ENCODE measurements around the gene CELSR1. TPM values are rescaled to one million over a fixed set of nuclear protein-coding genes. Genes with fewer than 3 reads are reported as not detected.

The CELSR1 gene
- total and polyA plus RNA-seq, 7 experiments from 2014 or later, result 0.36 to 4.7 (median 0.97) TPM

- POLR2A ChIA-PET, result no interaction called here
- Mint-ChIP-seq H3K9me3 (no peaks in the 10 kb centered on the region), H3K27ac (no peak overlapping the region), H3K4me3 (no peak overlapping the region), H3K27me3 (peaks cover 0 to 11% (median 0%) of the 10 kb centered on the region in 5 donors), H3K4me1 (no peaks in the 10 kb centered on the region), H3K36me3 (no peaks in the 10 kb centered on the region)
- Histone ChIP-seq H3K9me3 (ENCODE audit: control insufficient read depth in 2 of 3, low read length in 3 of 3) (no peaks in the 10 kb centered on the region), H3K4me1 (ENCODE audit: control insufficient read depth in 2 of 2, insufficient read depth in 2 of 2, low read length in 2 of 2) (no peaks in the 10 kb centered on the region), H3K27me3 (ENCODE audit: control insufficient read depth in 2 of 2, insufficient read depth in 2 of 2, low read length in 2 of 2) (no peaks in the 10 kb centered on the region), H3K4me3 (ENCODE audit: low read length) (no peak overlapping the region), H3K36me3 (ENCODE audit: control insufficient read depth in 2 of 3, insufficient read depth in 3 of 3, low read length in 3 of 3) (no peaks in the 10 kb centered on the region), H3K27ac (ENCODE audit: low read depth, low read length) (no peak overlapping the region)
- DNase-seq, result no peak
- no peak for ATAC-seq
- CTCF ChIA-PET, result no interaction called here
- intact Hi-C loops (cut with micrococcal nuclease), result no loop called here
Observed at GRCh38 chr22:46462726-46463371, 74.6 kb downstream of the CELSR1 start.

DNA sequence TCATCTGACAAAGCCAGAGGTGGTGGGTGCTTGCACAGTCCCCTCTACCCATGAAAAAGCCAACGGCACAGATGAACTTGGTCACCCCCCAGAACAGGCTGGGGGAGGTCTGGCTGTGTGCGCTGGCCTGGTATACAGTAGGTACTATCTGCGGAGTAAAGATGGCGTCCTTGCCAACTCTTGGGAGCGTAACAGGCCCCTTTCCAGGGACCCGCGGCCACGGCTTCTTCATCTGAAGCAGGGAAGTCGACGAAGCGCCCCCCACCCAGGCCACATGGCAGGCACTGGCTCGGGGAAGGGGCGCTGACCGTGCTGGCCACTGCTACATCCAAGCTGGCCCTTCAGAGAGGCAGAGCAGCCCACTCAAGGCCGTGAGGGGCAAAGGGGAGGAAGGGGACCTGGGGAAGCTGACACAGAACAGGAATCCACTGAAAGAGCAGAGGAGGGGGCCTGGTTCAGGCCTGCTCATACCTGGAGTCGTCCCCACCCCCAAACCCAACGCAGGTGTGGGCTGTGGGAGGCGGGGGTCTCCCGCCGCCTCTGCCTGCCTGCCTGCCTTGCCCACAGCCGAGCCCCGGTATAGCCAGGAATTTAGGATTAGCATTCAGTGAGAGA is 75.7 kb downstream of the CELSR1 start:
- H3K4me1 ChIP-seq (ENCODE audit: control insufficient read depth in 2 of 2, insufficient read depth in 2 of 2, low read length in 2 of 2), result no peaks in the 10 kb centered on the region
- no peaks in the 10 kb centered on the region for H3K36me3 ChIP-seq (ENCODE audit: control insufficient read depth in 2 of 3, insufficient read depth in 3 of 3, low read length in 3 of 3)
- H3K4me1 Mint-ChIP-seq, result peaks cover 0 to 1% (median 0%) of the 10 kb centered on the region in 7 donors
- no peak overlapping the region for H3K27ac Mint-ChIP-seq
- H3K9me3 Mint-ChIP-seq, result no peaks in the 10 kb centered on the region
- no peak for DNase-seq
- H3K36me3 Mint-ChIP-seq, result no peaks in the 10 kb centered on the region
- no peaks in the 10 kb centered on the region for H3K27me3 ChIP-seq (ENCODE audit: control insufficient read depth in 2 of 2, insufficient read depth in 2 of 2, low read length in 2 of 2)
- no peak for ATAC-seq
- intact Hi-C loops (cut with micrococcal nuclease), result no loop called here
- POLR2A ChIA-PET, result no interaction called here
- H3K4me3 ChIP-seq (ENCODE audit: low read length), result no peak overlapping the region
- H3K9me3 ChIP-seq (ENCODE audit: control insufficient read depth in 2 of 3, low read length in 3 of 3), result no peaks in the 10 kb centered on the region
- H3K27ac ChIP-seq (ENCODE audit: low read depth, low read length), result no peak overlapping the region
- CTCF ChIA-PET, result no interaction called here
- peaks cover 0 to 11% (median 0%) of the 10 kb centered on the region in 5 donors for H3K27me3 Mint-ChIP-seq
- H3K4me3 Mint-ChIP-seq, result no peak overlapping the region

DNA sequence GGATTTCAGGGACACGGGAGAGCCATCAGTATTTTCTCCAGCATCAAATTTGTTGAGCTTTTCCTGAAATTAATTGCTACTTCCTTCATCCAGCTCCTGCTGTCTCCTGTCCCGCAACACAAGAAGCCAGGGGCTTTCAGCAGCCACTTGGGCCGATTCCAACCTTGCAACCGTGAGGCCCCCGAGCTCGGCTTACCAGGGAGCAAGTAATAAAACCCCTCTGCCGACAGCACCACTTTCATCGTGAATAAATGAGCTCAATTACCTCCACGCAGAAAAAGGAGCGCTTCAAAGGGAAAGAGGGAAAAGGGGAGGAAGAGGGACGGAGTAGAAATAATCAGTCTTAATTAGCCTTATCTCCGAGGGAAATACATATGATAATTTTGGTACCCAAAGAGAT is 76.6 kb downstream of the CELSR1 start:
- Histone ChIP-seq H3K27me3 (ENCODE audit: control insufficient read depth in 2 of 2, insufficient read depth in 2 of 2, low read length in 2 of 2) (no peaks in the 10 kb centered on the region), H3K4me1 (ENCODE audit: control insufficient read depth in 2 of 2, insufficient read depth in 2 of 2, low read length in 2 of 2) (no peaks in the 10 kb centered on the region), H3K9me3 (ENCODE audit: control insufficient read depth in 2 of 3, low read length in 3 of 3) (no peaks in the 10 kb centered on the region), H3K36me3 (ENCODE audit: control insufficient read depth in 2 of 3, insufficient read depth in 3 of 3, low read length in 3 of 3) (no peaks in the 10 kb centered on the region), H3K4me3 (ENCODE audit: low read length) (no peak overlapping the region), H3K27ac (ENCODE audit: low read depth, low read length) (no peak overlapping the region)
- Mint-ChIP-seq H3K27me3 (peaks cover 0 to 11% (median 0%) of the 10 kb centered on the region in 5 donors), H3K9me3 (no peaks in the 10 kb centered on the region), H3K36me3 (no peaks in the 10 kb centered on the region), H3K27ac (no peak overlapping the region), H3K4me3 (no peak overlapping the region), H3K4me1 (peaks cover 0 to 1% (median 0%) of the 10 kb centered on the region in 7 donors)
- POLR2A ChIA-PET, result no interaction called here
- DNase-seq, result no peak
- intact Hi-C loops (cut with micrococcal nuclease), result no loop called here
- CTCF ChIA-PET, result no interaction called here
- ATAC-seq, result no peak

- no peak for ATAC-seq
- POLR2A ChIA-PET, result no interaction called here
- Mint-ChIP-seq H3K27me3 (peaks cover 0 to 7% (median 0%) of the 10 kb centered on the region in 5 donors), H3K4me3 (no peak overlapping the region), H3K27ac (no peak overlapping the region), H3K9me3 (no peaks in the 10 kb centered on the region), H3K4me1 (peaks cover 0 to 1% (median 0%) of the 10 kb centered on the region in 7 donors), H3K36me3 (no peaks in the 10 kb centered on the region)
- CTCF ChIA-PET, result interaction anchor here (0.6 kb wide), 1 partner anchor 12 kb away, joined by 4 read pairs; no protein-coding TSS in a partner anchor
- Histone ChIP-seq H3K27me3 (ENCODE audit: control insufficient read depth in 2 of 2, insufficient read depth in 2 of 2, low read length in 2 of 2) (no peaks in the 10 kb centered on the region), H3K27ac (ENCODE audit: low read depth, low read length) (no peak overlapping the region), H3K9me3 (ENCODE audit: control insufficient read depth in 2 of 3, low read length in 3 of 3) (no peaks in the 10 kb centered on the region), H3K4me1 (ENCODE audit: control insufficient read depth in 2 of 2, insufficient read depth in 2 of 2, low read length in 2 of 2) (no peaks in the 10 kb centered on the region), H3K4me3 (ENCODE audit: low read length) (no peak overlapping the region), H3K36me3 (ENCODE audit: control insufficient read depth in 2 of 3, insufficient read depth in 3 of 3, low read length in 3 of 3) (no peaks in the 10 kb centered on the region)
- DNase-seq, result no peak
- intact Hi-C loops (cut with micrococcal nuclease), result no loop called here
Observed at GRCh38 chr22:46459347-46460065, 77.9 kb downstream of the CELSR1 start.

DNA sequence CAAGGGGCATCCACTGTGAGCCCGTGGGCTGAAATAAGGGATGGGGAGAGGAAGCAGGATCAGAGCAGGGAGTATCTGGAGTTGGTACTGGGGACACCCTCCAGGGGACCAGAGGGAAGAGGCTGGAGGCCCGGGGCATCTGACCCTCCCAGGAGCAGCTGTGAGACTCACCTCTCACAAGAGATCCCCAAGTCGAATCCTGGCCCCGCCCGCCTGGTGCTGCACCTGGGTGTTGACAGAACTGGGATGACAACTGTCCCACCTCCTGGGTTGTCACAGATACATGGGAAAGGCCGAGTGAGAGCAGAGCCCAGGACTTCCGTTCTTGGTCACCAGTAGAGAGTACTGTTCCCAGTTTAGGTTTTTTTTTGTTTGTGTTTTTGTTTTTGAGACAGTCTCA is 78.9 kb downstream of the CELSR1 start:
- H3K27ac ChIP-seq (ENCODE audit: low read depth, low read length), result no peak overlapping the region
- Mint-ChIP-seq H3K27ac (no peak overlapping the region), H3K9me3 (no peaks in the 10 kb centered on the region), H3K4me3 (no peak overlapping the region), H3K27me3 (peaks cover 0 to 6% (median 0%) of the 10 kb centered on the region in 5 donors), H3K36me3 (no peaks in the 10 kb centered on the region), H3K4me1 (peaks cover 0 to 1% (median 0%) of the 10 kb centered on the region in 7 donors)
- H3K27me3 ChIP-seq (ENCODE audit: control insufficient read depth in 2 of 2, insufficient read depth in 2 of 2, low read length in 2 of 2), result no peaks in the 10 kb centered on the region
- H3K9me3 ChIP-seq (ENCODE audit: control insufficient read depth in 2 of 3, low read length in 3 of 3), result no peaks in the 10 kb centered on the region
- no peak overlapping the region for H3K4me3 ChIP-seq (ENCODE audit: low read length)
- DNase-seq, result no peak
- POLR2A ChIA-PET, result no interaction called here
- intact Hi-C loops (cut with micrococcal nuclease), result no loop called here
- ATAC-seq, result no peak
- no peaks in the 10 kb centered on the region for H3K36me3 ChIP-seq (ENCODE audit: control insufficient read depth in 2 of 3, insufficient read depth in 3 of 3, low read length in 3 of 3)
- CTCF ChIA-PET, result no interaction called here
- no peaks in the 10 kb centered on the region for H3K4me1 ChIP-seq (ENCODE audit: control insufficient read depth in 2 of 2, insufficient read depth in 2 of 2, low read length in 2 of 2)

DNA sequence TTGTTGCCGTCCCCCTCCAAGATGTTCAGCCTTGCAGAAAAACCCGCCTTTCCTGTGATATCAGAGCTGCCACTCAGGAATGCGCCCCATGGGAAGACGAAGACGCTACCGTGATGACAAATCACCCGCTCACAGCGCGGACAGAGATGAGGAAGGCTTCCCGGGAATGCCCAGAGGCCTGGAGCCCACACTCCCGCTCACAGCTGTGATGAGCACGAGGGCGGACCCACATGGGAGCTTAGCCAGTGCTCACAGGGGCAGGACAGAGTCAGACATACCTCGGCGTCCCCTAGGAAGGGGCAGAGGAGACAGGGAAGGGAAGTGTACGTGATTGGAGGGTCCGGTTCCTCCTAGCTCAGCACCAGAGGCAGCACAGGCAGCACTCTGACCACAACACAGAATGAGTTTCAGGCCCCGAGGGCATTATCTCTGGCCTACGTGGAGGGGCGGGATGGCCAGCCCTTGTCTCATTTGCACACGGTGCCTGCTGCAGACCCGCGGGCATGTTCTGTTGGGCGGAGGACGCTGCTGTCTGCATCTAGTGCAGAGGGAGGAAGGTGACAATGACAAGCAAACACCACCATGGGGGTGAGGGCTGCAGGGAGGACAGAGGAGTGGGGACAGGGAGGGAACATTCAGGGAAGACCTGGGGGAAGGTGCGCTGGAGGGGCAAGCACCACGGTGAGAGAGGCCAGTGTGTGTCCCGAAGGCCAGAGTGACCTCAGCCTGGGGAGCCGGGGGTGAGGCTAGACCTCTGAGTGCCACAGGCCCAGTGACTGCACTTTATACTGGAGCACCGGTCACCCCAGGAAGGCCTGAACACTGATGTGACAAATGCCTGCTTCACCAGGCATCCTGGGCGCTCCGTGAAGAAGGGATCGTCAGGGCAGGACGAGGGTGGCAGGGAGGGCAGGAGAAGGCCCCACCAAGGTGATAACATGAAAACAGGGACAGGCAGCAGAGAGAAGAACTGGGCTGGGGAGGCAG is 79.6 kb downstream of the CELSR1 start:
- Histone ChIP-seq H3K4me1 (ENCODE audit: control insufficient read depth in 2 of 2, insufficient read depth in 2 of 2, low read length in 2 of 2) (no peaks in the 10 kb centered on the region), H3K27me3 (ENCODE audit: control insufficient read depth in 2 of 2, insufficient read depth in 2 of 2, low read length in 2 of 2) (no peaks in the 10 kb centered on the region), H3K27ac (ENCODE audit: low read depth, low read length) (no peak overlapping the region), H3K36me3 (ENCODE audit: control insufficient read depth in 2 of 3, insufficient read depth in 3 of 3, low read length in 3 of 3) (no peaks in the 10 kb centered on the region), H3K9me3 (ENCODE audit: control insufficient read depth in 2 of 3, low read length in 3 of 3) (no peaks in the 10 kb centered on the region), H3K4me3 (ENCODE audit: low read length) (no peak overlapping the region)
- peaks cover 0 to 6% (median 0%) of the 10 kb centered on the region in 5 donors for H3K27me3 Mint-ChIP-seq
- no peak overlapping the region for H3K4me3 Mint-ChIP-seq
- POLR2A ChIA-PET, result no interaction called here
- no peak overlapping the region for H3K27ac Mint-ChIP-seq
- no peak for ATAC-seq
- no peaks in the 10 kb centered on the region for H3K36me3 Mint-ChIP-seq
- H3K4me1 Mint-ChIP-seq, result peaks cover 0 to 1% (median 0%) of the 10 kb centered on the region in 7 donors
- CTCF ChIA-PET, result no interaction called here
- H3K9me3 Mint-ChIP-seq, result no peaks in the 10 kb centered on the region
- no peak for DNase-seq
- intact Hi-C loops (cut with micrococcal nuclease), result no loop called here

All from naive thymus-derived CD4-positive, alpha-beta T cell (primary cell).